SK-N-SH (cell line): ENCODE results near the gene PCNT. TPM values are rescaled to one million over a fixed set of nuclear protein-coding genes. Genes with fewer than 3 reads are reported as not detected.

Source experiments
- CTCF ChIA-PET: fragments of 300-600, 350-600 bp; formaldehyde crosslinking; extraction: SDS; loops from one replicate; lab custom pipeline; 2021; lab: Yijun Ruan, JAX
- POLR2A ChIA-PET: fragments of 350-600 bp; sonication (Branson Sonifier 250); formaldehyde crosslinking; extraction: SDS; loops from one replicate; lab custom pipeline; 2020; ENCODE audit warnings: antibody characterized with exemption, inconsistent platforms; lab: Yijun Ruan, JAX
- DNase-seq: peaks from one replicate; pipeline ENCODE4 v3.0.0; 2012
- H2AFZ ChIP-seq: fragments of 200-600 bp; sonication (generic); 2 replicates; pipeline ENCODE4 v1.8.1; 2016; ENCODE audit warnings: antibody characterized with exemption, mild to moderate bottlenecking, low read depth
- H3F3A ChIP-seq: fragments of 200-600 bp; sonication (generic); replicated peaks from 2 replicates; pipeline ENCODE3; 2016; ENCODE audit warnings: antibody characterized with exemption, mild to moderate bottlenecking; ENCODE audit not compliant: insufficient read depth
- H3K27ac ChIP-seq, 2 experiments: fragments of 200-500 bp in 1 of 2; fragments of 200-600 bp in 1 of 2; sonication (Bioruptor generic) in 1 of 2; sonication (generic), shearing (Covaris generic) in 1 of 2; 2 replicates each; pipeline versions ENCODE4 v1.5.1 to v1.6.1; 2014 to 2016; ENCODE audit warnings: low read depth in 2 of 2, inconsistent platforms in 1 of 2, low read length in 1 of 2, mild to moderate bottlenecking in 1 of 2, mixed read lengths in 1 of 2
- H3K27me3 ChIP-seq: fragments of 200-600 bp; sonication (generic), shearing (Covaris generic); 2 replicates; pipeline ENCODE4 v1.6.1; 2016; ENCODE audit warnings: mixed run types; ENCODE audit not compliant: insufficient read depth
- H3K36me3 ChIP-seq, 2 experiments: fragments of 200-500 bp in 1 of 2; fragments of 200-600 bp in 1 of 2; sonication (Bioruptor generic) in 1 of 2; sonication (generic) in 1 of 2; replicated peaks in 1 of 2; 2 replicates each; pipeline versions ENCODE3 to v1.5.1; 2014 to 2016; ENCODE audit warnings: low read length in 1 of 2, mild to moderate bottlenecking in 1 of 2; ENCODE audit not compliant: insufficient read depth in 2 of 2, control insufficient read depth in 1 of 2
- H3K4me1 ChIP-seq, 2 experiments: fragments of 200-500 bp in 1 of 2; fragments of 200-600 bp in 1 of 2; sonication (Bioruptor generic) in 1 of 2; sonication (generic), shearing (Covaris generic) in 1 of 2; 2 replicates each; pipeline versions ENCODE4 v1.5.1 to v1.6.1; 2014 to 2016; ENCODE audit warnings: low read depth in 1 of 2, low read length in 1 of 2, mixed run types in 1 of 2; ENCODE audit not compliant: insufficient read depth in 2 of 2, control insufficient read depth in 1 of 2
- H3K4me2 ChIP-seq: fragments of 200-600 bp; sonication (generic), shearing (Covaris generic); 2 replicates; pipeline ENCODE4 v1.6.1; 2017; ENCODE audit warnings: mixed run types
- H3K4me3 ChIP-seq, 2 experiments: fragments of 200-500 bp in 1 of 2; fragments of 200-600 bp in 1 of 2; sonication (Bioruptor generic) in 1 of 2; sonication (generic), shearing (Covaris generic) in 1 of 2; 2 replicates each; pipeline versions ENCODE4 v1.5.1 to v1.8.1; 2014 to 2016; ENCODE audit warnings: low read depth in 2 of 2, inconsistent platforms in 1 of 2, low read length in 1 of 2, mild to moderate bottlenecking in 1 of 2, mixed read lengths in 1 of 2, moderate library complexity in 1 of 2
- H3K79me2 ChIP-seq: fragments of 200-600 bp; sonication (generic); 2 replicates; pipeline ENCODE4 v1.8.1; 2017; ENCODE audit warnings: mild to moderate bottlenecking; ENCODE audit not compliant: insufficient read depth
- H3K9ac ChIP-seq: fragments of 200-600 bp; sonication (generic); 2 replicates; pipeline ENCODE4 v1.6.1; 2017; ENCODE audit warnings: mixed run types
- H3K9me2 ChIP-seq: fragments of 200-600 bp; sonication (generic); 2 replicates; pipeline ENCODE4 v1.6.1; 2017; ENCODE audit warnings: mixed run types
- H3K9me3 ChIP-seq: fragments of 200-600 bp; sonication (generic); 2 replicates; pipeline ENCODE4 v1.6.1; 2017; ENCODE audit warnings: mixed run types, mild to moderate bottlenecking, moderate library complexity
- H4K20me1 ChIP-seq: fragments of 200-600 bp; sonication (generic); 2 replicates; pipeline ENCODE4 v1.6.1; 2017; ENCODE audit warnings: mild to moderate bottlenecking, mixed run types; ENCODE audit not compliant: insufficient read depth
- CHD2 ChIP-seq: fragments of 150-350 bp; IDR thresholded peaks from 2 replicates; pipeline ENCODE4 v1.6.1; 2018; ENCODE audit warnings: low read length; ENCODE audit not compliant: partially characterized antibody
- CTCF ChIP-seq: fragments of 200-600 bp; sonication (generic); IDR thresholded peaks from 2 replicates; pipeline ENCODE4 v1.6.1; 2017; ENCODE audit warnings: antibody characterized with exemption, mild to moderate bottlenecking, moderate library complexity
- ELF1 ChIP-seq: IDR thresholded peaks from 2 replicates; pipeline ENCODE4 v1.4.0; 2012
- EP300 ChIP-seq, 2 experiments: IDR thresholded peaks; 2 replicates each; pipeline versions ENCODE4 v1.4.0 to v1.6.1; 2012; ENCODE audit warnings: borderline replicate concordance in 1 of 2, low read depth in 1 of 2, low read length in 1 of 2
- EZH2phosphoT487 ChIP-seq: fragments of 200-600 bp; sonication (generic); IDR thresholded peaks from 2 replicates; pipeline ENCODE4 v1.6.1; 2017; ENCODE audit warnings: low read depth, mixed run types, mild to moderate bottlenecking, antibody characterized with exemption, moderate library complexity, borderline replicate concordance
- FOSL2 ChIP-seq: IDR thresholded peaks from 2 replicates; pipeline ENCODE4 v1.4.0; 2012; ENCODE audit warnings: low read depth, mild to moderate bottlenecking, moderate library complexity, borderline replicate concordance
- FOXJ3 ChIP-seq: sonication (generic); formaldehyde crosslinking; IDR thresholded peaks from 2 replicates; pipeline ENCODE4 v1.5.1; 2020; ENCODE audit warnings: mild to moderate bottlenecking, missing genetic modification reagents
- FOXM1 ChIP-seq: IDR thresholded peaks from 2 replicates; pipeline ENCODE4 v1.4.0; 2012; ENCODE audit warnings: low read depth, mild to moderate bottlenecking
- GABPA ChIP-seq: IDR thresholded peaks from 2 replicates; pipeline ENCODE4 v1.4.0; 2012; ENCODE audit warnings: low read depth, mild to moderate bottlenecking
- IRF3 ChIP-seq: fragments of 150-350 bp; IDR thresholded peaks from 2 replicates; pipeline ENCODE4 v1.6.1; 2016; ENCODE audit warnings: mild to moderate bottlenecking, low read depth, low read length
- JUND ChIP-seq: IDR thresholded peaks from 2 replicates; pipeline ENCODE4 v1.4.0; 2012
- MEF2A ChIP-seq: IDR thresholded peaks from 2 replicates; pipeline ENCODE4 v1.4.0; 2012; ENCODE audit warnings: low read depth, borderline replicate concordance
- MXI1 ChIP-seq: IDR thresholded peaks from 2 replicates; pipeline ENCODE4 v1.6.1; 2012; ENCODE audit warnings: mild to moderate bottlenecking, low read depth, low read length, improper control_type of control experiment
- NFIC ChIP-seq: IDR thresholded peaks from 2 replicates; pipeline ENCODE4 v1.4.0; 2012; ENCODE audit warnings: borderline replicate concordance
- NRF1 ChIP-seq: IDR thresholded peaks from 2 replicates; pipeline ENCODE4 v1.6.1; 2012; ENCODE audit warnings: low read depth, mild to moderate bottlenecking, low read length
- POLR2AphosphoS5 ChIP-seq: IDR thresholded peaks from 2 replicates; pipeline ENCODE4 v1.6.1; 2012; ENCODE audit warnings: low read depth, low read length
- RCOR1 ChIP-seq: fragments of 150-350 bp; IDR thresholded peaks from 2 replicates; pipeline ENCODE4 v1.6.1; 2017; ENCODE audit warnings: antibody characterized with exemption, low read length
- RXRA ChIP-seq: IDR thresholded peaks from 2 replicates; pipeline ENCODE4 v1.4.0; 2012; ENCODE audit warnings: low read depth, mild to moderate bottlenecking, borderline replicate concordance
- SMC3 ChIP-seq: IDR thresholded peaks from 2 replicates; pipeline ENCODE4 v1.6.1; 2012; ENCODE audit warnings: low read depth, low read length, improper control_type of control experiment
- TCF12 ChIP-seq: IDR thresholded peaks from 2 replicates; pipeline ENCODE4 v1.4.0; 2012
- USF1 ChIP-seq: IDR thresholded peaks from 2 replicates; pipeline ENCODE4 v1.4.0; 2012; ENCODE audit warnings: low read depth, borderline replicate concordance
- USF2 ChIP-seq: fragments of 150-350 bp; IDR thresholded peaks from 2 replicates; pipeline ENCODE4 v1.6.1; 2017; ENCODE audit warnings: antibody characterized with exemption, low read length, low read depth, borderline replicate concordance
- YY1 ChIP-seq: IDR thresholded peaks from 2 replicates; pipeline ENCODE4 v1.4.0; 2012; ENCODE audit warnings: low read depth, mild to moderate bottlenecking
- WGBS: methylation state at CpG from one replicate; pipeline ENCODE4 v1.1.6; 2017; ENCODE audit warnings: low lambda C conversion rate; 5-methylcytosine and 5-hydroxymethylcytosine counted together
- polyA plus RNA-seq, 3 experiments: library from polyadenylated mRNA; depleted of rRNA; stranded (reverse); fragments of >200 nt; gene quantifications; 2 replicates each; pipeline ENCODE4 v1.2.3, GENCODE V29; 2012

Gene PCNT
- polyA plus RNA-seq, 1 of the 3 experiments (the other 2 are of a cell fraction), result 15.7 TPM

- Histone ChIP-seq H4K20me1 (no peaks in the 10 kb centered on the region), H3K27ac (no peak overlapping the region), H3K9ac (no peak overlapping the region), H3K36me3 (peaks cover 13 to 45% of the 10 kb centered on the region in 2 experiments), H3K9me3 (no peaks in the 10 kb centered on the region), H3K79me2 (peaks cover 88% of the 10 kb centered on the region), H3K9me2 (no peaks in the 10 kb centered on the region), H2AFZ (no peak overlapping the region), H3K4me1 (0 out of 4 replicates have a peak, but pooled peaks cover 0 to 9% of the 10 kb centered on the region in 2 experiments), H3K4me3 (no peak overlapping the region), H3F3A (peaks cover 16% of the 10 kb centered on the region), H3K27me3 (no peaks in the 10 kb centered on the region), H3K4me2 (no peak overlapping the region)
- no peak for DNase-seq
- WGBS, result 98% methylated on average over 3 of the region's 3 CpGs
- POLR2A ChIA-PET, result no interaction called here
- TF ChIP-seq MXI1 (no peak), CHD2 (no peak), EZH2phosphoT487 (no peak), NFIC (no peak), ELF1 (no peak), USF2 (no peak), EP300 (IDR thresholded peaks at IDR 0.05; ENCODE audit: borderline replicate concordance in 1 of 2, low read depth in 1 of 2, low read length in 1 of 2) (no peak), IRF3 (no peak), JUND (no peak), MEF2A (no peak), NRF1 (no peak), SMC3 (no peak), FOXM1 (no peak), TCF12 (no peak)
- CTCF ChIA-PET, result no interaction called here
Observed at GRCh38 chr21:46336603-46337002, 12.6 kb downstream of the PCNT start.

- Histone ChIP-seq H2AFZ (no peak overlapping the region), H3K27me3 (no peaks in the 10 kb centered on the region), H3K27ac (no peak overlapping the region), H3K36me3 (peaks cover 8 to 40% of the 10 kb centered on the region in 2 experiments), H3K9ac (no peak overlapping the region), H4K20me1 (no peaks in the 10 kb centered on the region), H3F3A (no peaks in the 10 kb centered on the region), H3K4me3 (no peak overlapping the region), H3K79me2 (peaks cover 99% of the 10 kb centered on the region), H3K9me2 (no peaks in the 10 kb centered on the region), H3K4me1 (no peaks in the 10 kb centered on the region), H3K9me3 (no peaks in the 10 kb centered on the region), H3K4me2 (no peak overlapping the region)
- ChIA-PET POLR2A (no interaction called here), CTCF (no interaction called here)
- no peak for TF ChIP-seq RXRA
- TF ChIP-seq USF1, result no peak
- no peak for TF ChIP-seq NFIC
- no peak for TF ChIP-seq IRF3
- TF ChIP-seq FOXJ3 (CRISPR knock-in tag), result no peak
- no peak for TF ChIP-seq YY1
- TF ChIP-seq TCF12, result no peak
- TF ChIP-seq CTCF, result no peak
- TF ChIP-seq GABPA, result no peak
- TF ChIP-seq RCOR1, result no peak
- TF ChIP-seq FOSL2, result no peak
- TF ChIP-seq POLR2AphosphoS5, result no peak
- TF ChIP-seq CHD2, result no peak
- no peak for TF ChIP-seq NRF1
- WGBS, result 94% methylated on average over 7 of the region's 8 CpGs
- no peak for DNase-seq
Observed at GRCh38 chr21:46340998-46341397, 17.0 kb downstream of the PCNT start.
